ENCODE measurements around the gene PRODH.
"Not testable (repeated sequence)": the region's sequence is repeated elsewhere in the genome, so short reads cannot be mapped to it uniquely, and the experiment has no call there.

Gene PRODH

DNA sequence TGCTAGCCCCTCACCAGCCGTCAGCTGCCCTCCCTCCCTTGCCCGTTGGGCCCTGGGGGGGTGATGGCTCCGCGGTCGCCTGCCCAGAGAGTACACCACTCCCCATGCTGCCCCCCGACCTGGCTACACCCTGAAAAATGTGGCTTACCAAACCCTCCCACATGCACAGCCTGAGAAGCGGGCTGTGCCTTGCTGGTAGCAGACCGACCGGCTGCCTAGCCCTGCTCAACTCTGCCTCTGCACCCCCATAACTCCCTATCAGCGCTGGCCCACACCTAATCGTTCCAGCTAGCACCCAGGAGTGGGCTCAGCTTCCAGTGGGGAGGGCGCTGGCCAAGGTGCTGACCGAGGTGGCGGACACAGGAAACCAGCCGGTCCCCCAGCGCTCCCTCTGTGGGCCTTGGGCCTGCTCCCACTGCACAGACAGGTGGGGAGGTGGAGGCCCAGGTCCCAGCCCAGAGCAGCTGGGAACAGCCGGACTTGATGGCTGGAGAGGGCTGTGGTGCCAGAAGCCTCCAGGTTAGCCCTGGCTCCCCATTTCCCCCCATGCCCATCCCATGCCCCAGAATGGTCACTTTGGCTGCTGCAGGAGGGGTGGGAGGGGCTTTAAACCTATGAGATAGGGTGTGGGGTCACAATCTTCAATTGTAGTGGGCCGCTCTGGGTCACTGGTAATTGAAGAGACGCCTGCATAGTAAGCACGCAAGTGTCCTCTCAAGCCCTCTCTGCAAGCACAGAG is 32.1 kb upstream of the PRODH start:
- DNase-seq (ENCODE audit: low read depth in 2 of 2), result no peak

DNA sequence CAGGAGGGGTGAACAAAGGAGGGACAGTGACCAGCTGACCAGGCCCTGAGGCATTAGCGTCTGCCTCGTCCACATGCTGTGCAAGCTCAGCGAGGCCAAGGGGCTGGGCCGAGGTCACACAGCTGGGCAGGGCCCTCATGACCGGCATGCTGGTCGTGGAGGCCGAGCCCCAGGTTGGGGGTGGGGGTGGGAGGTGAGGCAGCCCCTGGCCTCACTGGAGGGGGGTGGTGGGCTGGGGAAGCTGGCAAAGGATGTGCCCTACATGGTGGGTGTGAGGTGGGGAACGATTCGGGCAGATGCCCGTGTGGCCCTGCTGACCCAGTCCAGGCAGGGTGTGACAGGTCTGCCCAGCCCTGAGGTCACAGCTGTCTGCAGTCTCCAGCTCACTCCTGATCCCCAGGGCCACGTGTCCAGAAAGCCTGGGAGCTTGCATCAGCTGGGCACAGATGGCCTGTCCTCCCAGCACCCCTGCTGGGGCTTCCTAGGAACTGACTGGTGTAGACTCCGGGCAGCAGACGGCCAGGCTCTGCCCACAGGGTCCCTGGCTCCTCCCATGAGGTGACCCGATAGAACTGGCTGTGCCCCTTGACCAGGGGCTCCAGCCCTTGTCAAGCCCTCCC is 31.4 kb upstream of the PRODH start:
- DNase-seq (ENCODE audit: low read depth in 2 of 2), result not testable (repeated sequence)

DNA sequence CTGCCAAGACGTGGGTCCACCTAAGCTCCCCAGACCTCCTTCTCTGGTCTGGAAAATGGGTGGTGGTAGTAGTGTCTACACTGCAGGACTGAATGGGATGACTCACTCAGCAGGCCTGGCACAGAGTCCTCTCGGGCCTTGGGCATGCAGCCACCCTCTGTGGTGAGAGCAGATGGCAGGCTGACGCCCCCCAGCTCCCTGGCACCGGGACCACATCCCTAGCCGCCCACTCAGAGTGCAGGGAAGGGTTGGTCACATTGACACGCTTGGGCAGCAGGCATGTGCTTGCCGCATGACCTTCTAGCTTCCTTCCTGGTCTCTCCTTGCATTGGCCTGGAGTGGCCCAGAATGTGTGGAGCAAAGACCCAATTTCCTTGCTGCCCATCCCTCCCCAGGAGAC is 30.7 kb upstream of the PRODH start:
- no peak for DNase-seq (ENCODE audit: low read depth in 2 of 2)

DNA sequence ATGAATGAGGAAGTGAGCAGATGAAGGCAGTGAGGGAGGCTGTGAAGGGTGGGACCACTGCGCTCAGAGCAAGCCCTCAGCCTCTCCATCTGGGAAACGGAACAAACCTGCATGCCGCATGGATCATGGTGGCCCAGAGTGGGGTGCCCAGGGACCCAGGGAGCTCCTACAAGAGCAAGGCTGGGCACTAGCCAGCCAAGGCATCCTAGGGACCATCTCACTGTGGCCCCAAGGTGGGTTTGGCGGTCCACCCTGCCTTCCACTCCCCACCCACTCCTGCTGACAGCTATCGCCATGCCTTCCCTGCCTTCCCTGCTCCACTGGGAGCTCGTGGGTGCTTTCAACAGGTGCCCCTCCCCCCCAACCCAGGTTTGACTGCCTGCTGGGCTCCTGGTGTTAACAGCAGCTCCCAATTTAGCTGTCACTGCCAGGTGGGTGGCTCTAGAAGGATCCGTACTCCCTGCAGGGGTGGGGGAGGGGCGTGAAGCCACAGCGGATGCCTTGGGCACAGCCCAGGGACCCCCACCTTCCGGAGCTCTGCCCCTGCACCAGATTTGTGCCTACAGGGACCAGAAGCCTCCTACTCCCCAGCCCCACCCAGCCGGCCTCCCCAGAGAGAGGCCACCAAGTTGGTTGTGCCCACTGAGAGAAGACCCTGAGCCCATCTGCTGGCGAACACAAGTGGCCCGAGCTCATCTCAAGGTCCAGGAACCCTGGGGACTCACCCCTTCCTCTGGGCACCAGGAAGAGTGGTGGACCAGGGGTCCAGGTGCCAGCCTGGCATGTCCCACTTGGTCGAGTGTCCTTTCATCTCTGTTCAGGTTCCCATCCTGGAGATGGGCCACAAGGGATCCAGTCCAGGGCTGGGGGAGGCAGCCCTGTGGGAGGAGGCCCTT is 29.7 kb upstream of the PRODH start:
- no peak for DNase-seq (ENCODE audit: low read depth in 2 of 2)

DNA sequence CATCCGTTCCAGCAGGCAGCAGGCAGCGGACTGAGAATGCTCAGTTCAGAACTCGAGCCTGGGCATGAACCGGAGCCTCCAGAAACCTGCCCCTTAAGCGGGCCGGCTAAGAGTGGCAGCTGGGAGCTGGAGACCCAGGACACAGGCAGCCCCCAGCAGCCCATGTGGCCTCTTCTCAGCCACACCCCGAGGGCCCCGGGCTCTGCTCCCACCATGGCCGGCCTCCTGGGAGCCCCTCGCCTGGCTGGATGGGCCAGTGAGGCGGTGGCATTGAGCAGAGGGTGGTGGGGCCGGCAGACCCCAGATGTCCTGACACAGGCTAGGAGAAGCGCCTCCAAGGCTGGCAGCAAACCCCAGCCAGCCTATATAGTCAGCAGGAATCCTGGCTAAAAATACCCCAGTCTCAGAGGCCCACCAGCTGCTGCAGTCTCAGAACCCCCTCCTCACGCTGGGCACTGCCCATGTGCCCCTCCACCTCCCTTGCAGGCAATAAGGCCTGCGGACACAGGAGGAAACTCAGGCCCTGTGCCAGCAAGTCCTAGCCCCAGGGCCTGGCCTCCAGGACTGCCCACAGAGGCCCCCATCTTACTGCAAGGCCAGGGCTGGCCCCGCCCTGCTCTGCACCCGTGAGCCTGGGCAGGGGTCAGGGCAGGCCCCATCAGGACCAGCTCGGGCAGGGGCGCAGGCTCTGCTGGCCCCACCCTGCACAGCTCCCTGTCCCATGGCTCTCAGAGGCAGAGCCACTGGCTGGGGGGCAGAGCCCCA is 28.6 kb upstream of the PRODH start:
- not testable (repeated sequence) for DNase-seq (ENCODE audit: low read depth in 2 of 2)

DNA sequence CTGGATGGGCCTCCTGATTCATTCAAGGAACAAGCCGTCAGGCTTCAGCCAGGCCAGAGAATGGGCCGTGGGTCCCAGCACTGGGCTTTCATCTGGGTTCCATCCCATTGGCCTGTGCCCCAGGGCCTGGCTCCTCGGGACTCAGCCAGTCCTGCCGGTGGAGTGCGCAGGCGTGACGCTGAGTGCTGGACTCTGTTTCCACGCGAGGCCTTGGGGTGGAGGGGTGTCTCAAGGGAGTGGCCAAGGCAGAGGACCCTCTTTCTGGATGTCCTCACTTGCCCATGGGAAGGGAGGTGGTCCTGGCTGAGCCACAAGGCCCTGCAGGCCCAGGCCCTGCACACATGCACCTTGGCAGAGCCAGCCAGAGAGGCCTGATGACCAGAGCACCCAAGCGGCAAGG is 28.0 kb upstream of the PRODH start:
- not testable (repeated sequence) for DNase-seq (ENCODE audit: low read depth in 2 of 2)

DNA sequence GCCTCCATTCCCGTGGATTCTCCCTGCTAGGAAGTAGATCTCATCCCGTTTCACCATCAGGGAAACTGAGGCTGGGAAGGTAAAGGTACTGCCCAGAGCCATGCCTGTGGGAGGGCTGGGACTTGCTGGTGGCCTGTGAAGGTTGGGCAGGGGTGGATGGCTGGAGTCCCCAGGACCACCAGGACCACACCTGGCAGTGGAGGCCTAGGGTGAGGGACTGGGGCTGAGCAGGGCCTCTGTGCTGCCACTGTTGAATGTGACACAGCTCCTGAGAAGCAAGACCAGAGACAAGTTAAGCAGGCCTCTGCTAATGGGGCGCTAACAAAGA is 26.2 kb upstream of the PRODH start:
- no peak for DNase-seq (ENCODE audit: low read depth in 2 of 2)

DNA sequence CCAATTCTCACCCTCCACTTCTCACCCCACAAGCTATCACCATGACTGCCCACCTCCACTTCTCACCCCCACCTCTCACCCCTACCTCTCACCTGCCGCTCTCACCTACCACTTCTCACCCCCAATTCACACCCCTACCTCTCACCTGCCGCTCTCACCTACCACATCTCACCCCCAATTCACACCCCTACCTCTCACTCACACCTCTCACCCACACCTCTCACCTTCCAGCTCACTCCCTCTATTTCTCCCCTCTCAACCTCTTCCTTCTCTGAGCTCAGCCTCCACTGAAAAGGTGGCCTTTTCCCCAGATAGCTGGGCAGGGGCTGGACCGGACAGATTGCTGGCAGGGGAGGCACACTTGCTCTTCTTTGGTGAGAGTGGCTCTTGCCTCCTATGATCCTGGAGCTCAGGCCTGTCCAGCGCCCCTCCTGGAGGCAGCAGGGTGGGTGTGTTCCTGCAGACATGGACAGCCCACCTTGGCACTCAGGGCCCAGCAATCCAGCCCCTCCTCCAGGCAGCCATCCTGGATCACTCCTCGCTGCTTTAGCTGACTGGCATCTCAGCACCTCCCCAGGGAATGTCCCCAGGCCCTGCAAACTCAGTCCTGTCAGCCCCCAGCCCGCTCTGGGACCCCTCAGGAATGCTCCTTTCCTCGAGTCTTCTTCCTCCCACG is 25.7 kb upstream of the PRODH start:
- not testable (repeated sequence) for DNase-seq (ENCODE audit: low read depth in 2 of 2)

DNA sequence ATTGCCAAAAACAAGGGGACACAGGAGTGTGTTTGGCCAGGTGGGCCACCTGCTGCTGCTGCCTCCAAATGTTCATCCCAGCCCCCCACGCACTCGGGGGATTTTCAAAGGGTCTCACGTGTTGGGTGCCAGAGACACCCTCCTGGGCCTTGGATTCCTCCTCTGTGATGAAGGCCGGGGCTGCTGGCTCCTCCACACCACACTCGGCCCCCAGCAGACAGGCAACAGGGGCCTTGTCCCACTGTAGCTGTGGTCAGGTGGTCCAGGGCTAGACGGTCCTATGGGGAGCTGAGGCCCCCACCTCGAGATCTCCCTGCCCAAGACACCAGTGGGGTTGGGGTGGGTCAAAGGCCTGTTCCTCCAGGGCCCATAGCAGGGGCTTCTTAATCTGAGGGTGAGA is 25.1 kb upstream of the PRODH start:
- not testable (repeated sequence) for DNase-seq (ENCODE audit: low read depth in 2 of 2)

DNA sequence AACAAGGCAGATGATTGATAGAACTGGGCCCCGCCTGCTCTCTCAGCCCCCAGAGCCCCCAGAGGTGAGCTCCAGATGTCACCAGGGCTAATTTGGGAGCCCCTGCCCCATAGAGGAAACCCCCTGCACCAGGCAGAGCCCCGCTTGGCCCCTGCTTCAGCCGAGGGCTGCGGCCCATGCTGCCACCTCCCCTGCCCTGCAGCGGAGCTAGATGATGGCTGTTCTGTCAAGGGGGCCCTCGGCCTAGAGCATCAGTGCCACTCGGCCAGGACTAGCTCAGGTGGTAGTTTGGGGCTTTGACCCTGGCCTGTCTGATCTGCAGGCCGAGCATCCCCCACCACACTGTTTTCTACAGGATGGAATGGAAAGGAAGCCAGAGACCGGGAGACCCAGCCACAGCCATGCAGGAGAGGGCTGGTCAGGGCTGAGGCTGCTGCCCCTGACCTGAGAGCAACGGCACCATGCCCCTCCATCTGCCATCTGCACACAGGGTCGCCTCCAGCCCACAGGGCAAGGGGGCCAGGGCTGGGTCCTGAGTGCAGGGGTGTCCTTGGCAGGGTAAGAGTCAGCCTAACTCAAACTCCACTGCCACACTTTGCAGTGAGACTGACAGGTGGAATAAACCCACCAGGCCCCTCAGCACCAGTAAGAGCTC is 24.2 kb upstream of the PRODH start:
- not testable (repeated sequence) for DNase-seq (ENCODE audit: low read depth in 2 of 2)

DNA sequence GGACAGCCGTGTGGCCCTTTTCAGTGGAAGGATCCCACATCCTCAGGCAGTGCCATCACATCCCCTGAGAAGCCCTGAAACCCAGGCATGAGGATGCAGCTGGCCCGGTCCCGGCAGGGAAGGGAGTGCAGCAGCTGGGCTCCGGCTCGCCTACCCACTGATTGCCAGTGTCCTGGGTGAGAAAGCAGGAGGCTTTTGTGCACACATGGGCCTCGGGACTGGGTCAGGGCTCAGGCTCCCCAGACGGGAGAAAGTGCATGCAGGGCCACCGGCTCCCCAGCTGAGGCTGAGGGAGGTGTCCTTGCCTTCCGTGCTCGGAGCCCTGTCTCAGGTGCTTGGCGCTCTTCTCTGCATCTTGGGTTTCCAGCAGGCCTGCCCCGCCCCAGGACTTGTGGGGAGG is 23.6 kb upstream of the PRODH start:
- not testable (repeated sequence) for DNase-seq (ENCODE audit: low read depth in 2 of 2)

DNA sequence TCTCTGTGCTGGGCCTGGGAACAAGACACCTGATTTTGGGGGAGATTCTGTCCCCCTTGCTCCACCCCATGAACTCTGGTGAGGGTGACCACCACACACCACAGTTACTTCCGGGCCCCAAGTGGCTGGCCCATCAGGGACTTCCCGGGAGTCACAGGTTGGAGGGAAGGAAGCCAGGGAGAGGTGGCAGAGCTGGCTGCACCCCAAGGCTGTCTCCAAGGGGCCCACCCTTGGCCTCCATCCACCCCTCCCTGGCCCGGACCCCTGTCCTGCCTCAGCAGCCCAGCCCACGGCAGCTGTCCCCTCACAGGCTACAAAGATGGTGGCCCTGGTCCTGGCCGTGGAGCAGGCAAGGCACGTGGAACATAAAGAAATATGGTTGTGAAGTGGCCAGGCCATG is 23.2 kb upstream of the PRODH start:
- not testable (repeated sequence) for DNase-seq (ENCODE audit: low read depth in 2 of 2)

DNA sequence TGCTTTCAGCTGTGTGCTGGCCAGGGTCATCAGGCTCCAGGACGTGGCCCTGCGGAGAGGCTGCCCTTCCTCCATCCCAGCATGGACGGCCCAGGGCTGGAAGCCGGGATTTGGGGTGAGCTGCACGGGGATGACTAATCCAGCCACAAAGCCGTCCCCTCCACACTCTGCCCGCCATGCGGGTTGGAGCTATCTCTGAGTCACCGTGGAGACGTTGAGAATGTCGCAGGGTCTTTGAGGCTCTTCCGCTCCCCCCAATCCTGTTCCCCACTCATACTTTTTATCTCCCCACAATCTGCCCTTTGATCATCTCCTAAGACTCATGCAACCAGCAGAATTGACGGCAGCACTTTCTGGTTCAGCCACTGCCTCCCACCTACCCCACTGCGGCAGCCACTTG is 22.6 kb upstream of the PRODH start:
- DNase-seq (ENCODE audit: low read depth in 2 of 2), result not testable (repeated sequence)

DNA sequence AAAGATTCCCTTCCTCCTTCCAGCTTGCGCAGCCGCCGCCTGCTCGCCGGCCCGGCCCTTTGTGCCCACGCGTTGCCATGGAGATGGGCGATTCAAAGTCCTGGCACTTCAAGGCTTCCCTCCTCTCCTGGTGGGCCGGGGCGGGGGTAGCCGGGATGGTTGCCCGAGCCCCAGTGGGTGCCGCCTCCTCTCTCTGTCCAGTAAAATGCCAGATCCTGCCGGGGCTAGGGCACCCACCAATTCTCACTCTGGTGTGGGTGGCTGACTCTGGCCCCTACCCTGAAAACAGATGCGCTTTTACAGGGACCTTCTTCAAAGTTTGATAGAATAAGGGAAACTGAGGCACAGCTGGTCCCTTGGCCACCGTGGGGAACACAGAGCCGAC is 22.2 kb upstream of the PRODH start:
- not testable (repeated sequence) for DNase-seq (ENCODE audit: low read depth in 2 of 2)

DNA sequence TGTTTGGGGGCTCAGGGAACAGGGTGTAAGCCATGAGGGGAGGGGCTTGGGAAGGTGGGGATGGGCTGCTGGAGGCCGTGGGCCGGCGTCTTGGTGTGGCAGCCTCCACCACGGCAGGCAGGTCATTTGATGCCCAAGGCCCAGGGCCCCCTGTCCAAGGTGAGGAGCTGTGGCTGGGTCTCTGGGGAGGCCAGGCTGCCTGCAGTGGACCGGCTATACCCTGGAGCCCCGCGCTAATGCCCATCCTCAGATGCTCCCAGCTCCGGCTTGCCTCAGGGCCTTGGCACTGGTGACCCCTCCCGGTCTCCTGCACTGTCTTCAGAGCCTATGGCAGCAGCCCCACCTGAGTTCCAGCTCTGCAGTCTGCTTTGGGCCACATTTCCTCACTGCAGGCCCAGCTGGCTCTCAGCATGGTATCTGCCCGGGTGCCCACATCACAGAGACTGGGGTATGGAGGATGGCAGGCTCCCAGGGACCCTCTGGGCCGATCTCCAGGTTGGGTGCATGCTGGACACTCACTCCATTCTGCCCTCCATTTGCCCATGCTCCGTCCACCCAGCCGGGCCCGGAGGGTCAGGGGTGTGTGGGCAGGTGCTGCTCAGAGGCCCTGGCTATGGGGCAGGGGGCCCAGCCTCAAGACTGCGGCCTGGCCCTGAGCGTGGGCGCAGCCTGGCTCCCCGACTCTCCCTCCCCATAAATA is 21.7 kb upstream of the PRODH start:
- DNase-seq (ENCODE audit: low read depth in 2 of 2), result not testable (repeated sequence)

DNA sequence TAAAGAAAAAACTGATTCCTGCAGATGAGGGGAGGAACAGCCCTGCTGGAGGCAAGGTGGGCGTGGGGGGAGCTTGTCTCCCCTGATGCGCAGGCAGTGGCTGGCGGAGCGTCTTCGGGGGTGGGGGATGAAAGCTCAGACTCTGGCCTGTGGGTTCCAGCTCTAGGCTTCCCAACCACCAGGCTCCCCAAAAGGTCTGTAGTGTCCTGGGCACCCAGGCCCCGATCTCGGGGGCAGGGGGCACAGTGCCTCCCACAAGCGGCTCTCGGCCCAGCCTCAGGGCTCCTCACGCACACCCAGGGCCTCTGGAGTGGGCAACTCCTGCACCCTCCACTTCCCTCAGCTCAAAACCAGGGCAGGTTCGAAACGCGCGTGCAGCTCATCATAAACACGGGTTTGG is 20.9 kb upstream of the PRODH start:
- DNase-seq (ENCODE audit: low read depth in 2 of 2), result not testable (repeated sequence)

DNA sequence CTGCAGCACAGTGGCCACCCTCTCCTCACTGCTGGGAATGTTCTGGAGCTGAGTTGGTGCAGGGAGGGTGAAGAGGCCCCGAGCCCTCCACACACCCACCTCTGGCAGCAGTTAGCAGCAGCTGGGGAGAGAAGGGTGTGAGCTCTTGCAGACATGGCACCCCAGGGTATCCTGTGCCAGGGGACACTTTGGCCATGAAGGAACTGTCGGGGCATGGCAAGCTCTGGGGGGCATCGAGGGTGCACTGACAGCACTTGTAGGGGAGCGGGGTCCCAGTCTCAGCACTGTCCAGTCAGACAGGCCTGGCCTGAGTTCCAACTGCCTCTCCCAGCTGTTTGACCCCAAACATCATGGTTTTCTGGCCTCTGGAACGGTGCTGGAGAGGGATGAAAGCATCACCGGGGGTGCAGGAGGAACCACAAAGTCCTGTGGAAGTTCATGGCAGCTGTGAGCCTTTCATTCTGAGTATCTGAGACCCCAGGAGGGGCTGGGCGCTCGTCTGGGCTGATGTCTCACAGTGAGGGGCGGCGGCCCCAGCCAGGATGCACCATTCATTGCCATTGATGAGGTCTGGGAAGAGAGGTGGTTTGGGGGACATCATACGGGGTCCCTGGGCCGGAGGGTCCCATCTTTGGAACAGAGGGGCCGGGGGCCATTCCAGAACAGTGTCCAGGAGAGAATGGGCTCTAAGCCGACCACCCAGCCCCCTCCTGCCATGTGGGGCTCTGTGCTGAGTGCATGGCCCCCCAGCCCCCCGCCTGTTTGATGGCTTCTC is 20.2 kb upstream of the PRODH start:
- DNase-seq (ENCODE audit: low read depth in 2 of 2), result not testable (repeated sequence)

DNA sequence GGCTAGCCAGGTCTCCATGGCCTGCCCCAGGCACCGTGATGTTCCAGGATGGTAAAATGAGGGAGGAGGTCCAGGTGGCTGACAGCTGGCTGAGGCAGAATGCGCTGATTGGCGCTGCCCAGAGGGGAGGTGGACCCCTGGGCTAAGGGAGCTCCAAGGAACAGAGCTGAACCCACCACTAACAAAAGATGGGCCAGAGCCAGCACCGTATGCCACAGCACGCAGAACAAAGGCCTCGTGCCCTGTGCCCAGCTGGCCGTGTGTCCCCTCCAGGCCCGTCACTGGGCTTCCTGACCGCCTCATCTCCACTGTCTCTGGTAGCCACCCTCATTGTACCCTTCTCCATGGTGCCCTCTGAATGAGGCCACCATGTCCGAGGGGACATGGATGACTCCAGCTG is 19.6 kb upstream of the PRODH start:
- no peak for DNase-seq (ENCODE audit: low read depth in 2 of 2)

DNA sequence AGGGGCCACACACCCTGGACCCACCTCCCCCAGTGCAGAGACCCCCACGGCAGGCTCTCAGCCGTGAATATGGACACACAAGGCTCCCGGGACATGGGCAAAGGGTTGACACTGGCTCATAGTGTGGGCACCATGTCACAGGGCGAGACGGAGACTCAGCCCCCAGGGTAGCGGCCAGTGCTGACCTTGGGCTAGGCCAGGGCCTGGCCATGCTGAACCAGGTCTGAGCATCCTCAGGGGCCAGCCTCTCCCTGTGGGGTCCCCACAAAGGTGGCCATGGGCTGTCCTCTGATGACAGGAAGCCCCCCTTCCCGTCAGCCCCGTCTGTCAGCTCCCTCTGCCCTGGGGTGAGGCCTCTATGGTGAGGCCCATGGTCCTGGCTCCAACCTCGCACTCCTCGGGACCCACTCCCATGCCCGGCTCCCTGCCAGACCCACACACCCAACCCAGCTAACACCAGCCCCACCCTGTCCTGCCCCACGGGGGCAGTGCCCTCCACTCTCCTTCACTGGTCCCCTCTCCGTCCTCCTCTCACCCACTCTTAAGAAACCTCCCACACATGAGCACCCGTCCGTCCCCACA is 19.0 kb upstream of the PRODH start:
- no peak for DNase-seq (ENCODE audit: low read depth in 2 of 2)

All from stimulated activated CD4-positive, alpha-beta T cell treated with anti-CD3 and anti-CD28 coated beads, Interleukin-1b, Interleukin-23, amount 100 ng/mL, for 1 hour (primary cell).